HepG2 (cell line): ENCODE results near the gene DSCAM. TPM values are rescaled to one million over a fixed set of nuclear protein-coding genes. Genes with fewer than 3 reads are reported as not detected.

ENCODE experiments used
- ATAC-seq: fragments of 200-7000 bp; cut with Tn5 transposase; 3 replicates; pipeline ENCODE4 v1.9.1; 2020; ENCODE audit warnings: mild to moderate bottlenecking, moderate library complexity
- BruUV-seq: library from RNA; stranded (reverse); fragments of 400-500 nt; replicated peaks from 2 replicates; lab custom pipeline; 2021; lab: Mats Ljungman, UMichigan
- CTCF ChIA-PET: fragments of 300-600 bp; formaldehyde crosslinking; extraction: SDS; loops from one replicate; lab custom pipeline; 2021; ENCODE audit warnings: low total read pairs, inconsistent platforms, low intra/inter-chr PET ratio; lab: Yijun Ruan, JAX
- POLR2A ChIA-PET: fragments of 350-600 bp; sonication (Branson Sonifier 250); formaldehyde crosslinking; loops from one replicate; lab custom pipeline; 2020; ENCODE audit warnings: antibody characterized with exemption, inconsistent platforms; lab: Yijun Ruan, JAX
- DNase-seq: peaks from one replicate; pipeline ENCODE4 v3.0.0-alpha.2; 2015; ENCODE audit warnings: low spot score
- FAIRE-seq: peaks from 3 replicates; lab custom pipeline; 2011; peaks lifted over from hg19 to GRCh38; lab: Jason Lieb, UNC
- H2AFZ ChIP-seq: one replicate; pipeline ENCODE4 v1.6.1; 2011; ENCODE audit warnings: low read length, inconsistent platforms
- H3K27ac ChIP-seq: fragments of 300-600 bp; 3 replicates; pipeline ENCODE4 v1.8.0; 2011; ENCODE audit warnings: mixed run types, mild to moderate bottlenecking, mixed read lengths, low read length, inconsistent platforms; ENCODE audit not compliant: insufficient read depth; ENCODE audit errors: extremely low read length
- H3K27me3 ChIP-seq, 2 experiments: fragments of 200-600 bp in 1 of 2; 2 replicates in 1 of 2; 3 replicates in 1 of 2; pipeline versions ENCODE4 v1.6.0 to v1.8.0; 2011; ENCODE audit warnings: low read length in 2 of 2, mild to moderate bottlenecking in 2 of 2, moderate library complexity in 2 of 2, inconsistent platforms in 1 of 2; ENCODE audit not compliant: insufficient read depth in 2 of 2, control insufficient read depth in 1 of 2
- H3K36me3 ChIP-seq, 2 experiments: fragments of 200-600 bp in 1 of 2; replicated peaks in 1 of 2; 2 replicates in 1 of 2; 3 replicates in 1 of 2; pipeline versions ENCODE4 v1.5.1 to v1.8.0; 2011; ENCODE audit warnings: low read length in 2 of 2, inconsistent platforms in 1 of 2; ENCODE audit not compliant: insufficient read depth in 2 of 2, control insufficient read depth in 1 of 2
- H3K4me1 ChIP-seq: 2 replicates; pipeline ENCODE4 v1.5.1; 2012; ENCODE audit warnings: low read length, inconsistent platforms; ENCODE audit not compliant: insufficient read depth
- H3K4me2 ChIP-seq: 2 replicates; pipeline ENCODE4 v1.6.0; 2011; ENCODE audit warnings: low read depth, low read length, inconsistent platforms
- H3K4me3 ChIP-seq, 3 experiments: fragments of 200-600 bp in 1 of 3; sonication (generic), shearing (Covaris generic) in 1 of 3; replicated peaks in 1 of 3; 2 replicates each; pipeline ENCODE4 v1.5.1; 2011 to 2016; ENCODE audit warnings: low read length in 3 of 3, inconsistent platforms in 2 of 3, low read depth in 2 of 3, mild to moderate bottlenecking in 2 of 3, control low read depth in 1 of 3, mixed read lengths in 1 of 3; ENCODE audit not compliant: insufficient read depth in 1 of 3
- H3K79me2 ChIP-seq: one replicate; pipeline ENCODE4 v1.6.1; 2011; ENCODE audit warnings: low read length, inconsistent platforms; ENCODE audit not compliant: insufficient read depth
- H3K9ac ChIP-seq: 2 replicates; pipeline ENCODE4 v1.6.0; 2011; ENCODE audit warnings: mild to moderate bottlenecking, low read depth, low read length, inconsistent platforms; ENCODE audit not compliant: insufficient read depth
- H3K9me3 ChIP-seq: 2 replicates; pipeline ENCODE4 v1.5.1; 2012; ENCODE audit warnings: mild to moderate bottlenecking, low read length
- H4K20me1 ChIP-seq: 2 replicates; pipeline ENCODE4 v1.6.0; 2011; ENCODE audit warnings: inconsistent platforms, mild to moderate bottlenecking, low read length, moderate library complexity; ENCODE audit not compliant: insufficient read depth
- ARNT ChIP-seq: fragments of 450-650 bp; IDR thresholded peaks from 2 replicates; pipeline ENCODE4 v1.6.1; 2017
- CREM ChIP-seq, 2 experiments: sonication (generic) in 1 of 2; formaldehyde crosslinking in 1 of 2; IDR thresholded peaks; 2 replicates each; pipeline versions ENCODE4 v1.4.0 to v1.6.1; 2016 to 2020; ENCODE audit warnings: antibody characterized with exemption in 1 of 2, mild to moderate bottlenecking in 1 of 2, missing genetic modification reagents in 1 of 2
- HES4 ChIP-seq: sonication (generic); formaldehyde crosslinking; IDR thresholded peaks from 2 replicates; pipeline ENCODE4 v1.9.0; 2021; ENCODE audit warnings: mild to moderate bottlenecking, missing genetic modification reagents, borderline replicate concordance
- NFRKB ChIP-seq: fragments of 450-650 bp; IDR thresholded peaks from 2 replicates; pipeline ENCODE4 v1.6.1; 2017
- NKX3-1 ChIP-seq: sonication (generic); formaldehyde crosslinking; IDR thresholded peaks from 2 replicates; pipeline ENCODE4 v1.5.0; 2020; ENCODE audit warnings: missing genetic modification reagents
- POLR2G ChIP-seq: fragments of 200-400 bp; formaldehyde crosslinking; IDR thresholded peaks from 2 replicates; pipeline ENCODE4 v1.6.1; 2018; ENCODE audit warnings: mild to moderate bottlenecking, low read depth, low read length, moderate library complexity
- SRF ChIP-seq: IDR thresholded peaks from 2 replicates; pipeline ENCODE4 v1.6.1; 2011; ENCODE audit warnings: mild to moderate bottlenecking, low read depth, low read length, moderate library complexity
- ZC3H13 ChIP-seq: sonication (generic); formaldehyde crosslinking; IDR thresholded peaks from 2 replicates; pipeline ENCODE4 v1.8.1; 2023; ENCODE audit warnings: mild to moderate bottlenecking, missing genetic modification reagents, moderate library complexity
- ZNF274 ChIP-seq: sonication (generic); formaldehyde crosslinking; IDR thresholded peaks from 2 replicates; pipeline ENCODE4 v1.5.1; 2020; ENCODE audit warnings: mild to moderate bottlenecking, missing genetic modification reagents
- ZNF382 ChIP-seq: sonication (generic); formaldehyde crosslinking; IDR thresholded peaks from 2 replicates; pipeline ENCODE4 v1.5.0; 2020; ENCODE audit warnings: missing genetic modification reagents, mild to moderate bottlenecking, borderline replicate concordance
- ZNF564 ChIP-seq: sonication (generic); formaldehyde crosslinking; IDR thresholded peaks from 2 replicates; pipeline ENCODE4 v1.8.1; 2023; ENCODE audit warnings: mild to moderate bottlenecking, missing genetic modification reagents
- ZNF768 ChIP-seq: sonication (generic); formaldehyde crosslinking; IDR thresholded peaks from 2 replicates; pipeline ENCODE4 v1.4.0; 2020; ENCODE audit warnings: missing genetic modification reagents
- WGBS: methylation state at CpG from one replicate; pipeline ENCODE4 v1.1.6; 2017; ENCODE audit warnings: low lambda C conversion rate; 5-methylcytosine and 5-hydroxymethylcytosine counted together
- in situ Hi-C: cut with HindIII; loops from 2 replicates; pipeline ENCODE4 v1.10.0; 2017; ENCODE audit warnings: low pct_unique_long_range_greater_than_20kb; ENCODE audit not compliant: extremely low pct_ligation_motif_present
- intact Hi-C: fragments of 100-400 bp; cut with micrococcal nuclease; formaldehyde crosslinking; loops from one replicate; pipeline ENCODE4 v1.10.0; 2022; ENCODE audit not compliant: unreplicated experiment
- polyA plus RNA-seq, 8 experiments: library from polyadenylated mRNA; depleted of rRNA in 3 of 8; stranded (reverse) in 7 of 8; unstranded in 1 of 8; fragments of >200 nt; fragmentation: Illumina TruSeq in 4 of 8; extraction: Trizol in 4 of 8; gene quantifications; 2 replicates each; pipeline versions ENCODE4 v1.2.1 to v1.2.3, GENCODE V29; 2011 to 2016; ENCODE audit warnings: low read depth in 4 of 8, missing spikeins in 1 of 8, mixed read lengths in 1 of 8; ENCODE audit not compliant: insufficient read depth in 1 of 8
- total RNA-seq, 5 experiments: library from RNA; depleted of rRNA; stranded (reverse); fragments of >200 nt; fragmentation: Illumina TruSeq; extraction: Trizol; gene quantifications; 2 replicates each; pipeline ENCODE4 v1.2.3, GENCODE V29; 2016; ENCODE audit warnings: low read depth in 1 of 5
- TF ChIP-seq, protein P1 (sequence below): sonication (generic); formaldehyde crosslinking; IDR thresholded peaks from 2 replicates; pipeline ENCODE4 v1.4.0; 2020; ENCODE audit warnings: low read depth, missing genetic modification reagents
- TF ChIP-seq, protein P2 (sequence below): sonication (generic); formaldehyde crosslinking; conservative IDR thresholded peaks from 2 replicates; pipeline ENCODE4 v1.8.0; 2022; ENCODE audit warnings: low read depth, missing genetic modification reagents

The DSCAM gene
- total and polyA plus RNA-seq, 2 of the 13 experiments (the other 11 are each of a cell fraction or from before 2014, with no cell fraction given), result not detected

DNA sequence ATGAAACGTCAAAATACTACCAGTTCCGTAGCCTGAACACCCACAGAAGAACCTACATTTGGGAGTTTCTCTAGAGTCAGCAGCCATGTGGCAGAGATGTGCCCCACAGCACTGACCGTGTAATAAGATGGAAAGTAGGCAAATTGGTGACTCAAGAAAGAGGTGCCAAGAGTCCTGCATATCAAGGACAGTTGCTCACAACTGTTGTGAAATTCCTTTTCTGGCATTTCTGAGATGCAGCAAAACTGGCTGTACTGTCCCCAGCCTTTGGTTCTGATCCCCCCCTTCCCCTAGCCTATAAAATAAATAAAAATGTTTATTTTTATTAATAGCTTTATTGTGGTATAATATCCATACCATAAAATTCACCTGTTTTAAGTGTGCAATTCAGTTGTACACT lies 655.8 kb downstream of the DSCAM start:
- ChIA-PET CTCF (no interaction called here), POLR2A (no interaction called here)
- DNase-seq (no peak), ATAC-seq (no peak), FAIRE-seq (no peak)
- Histone ChIP-seq H3K9me3 (peaks cover 96% of the 10 kb centered on the region), H2AFZ (no peak overlapping the region), H3K27me3 (no peaks in the 10 kb centered on the region; a peak in 1 of 5 replicates), H3K4me3 (no peak overlapping the region), H3K9ac (no peak overlapping the region), H3K36me3 (no peaks in the 10 kb centered on the region), H3K4me1 (no peaks in the 10 kb centered on the region), H4K20me1 (no peaks in the 10 kb centered on the region), H3K27ac (no peak overlapping the region), H3K79me2 (no peaks in the 10 kb centered on the region), H3K4me2 (no peak overlapping the region)
- 15% methylated on average over 3 of the region's 3 CpGs for WGBS
- intact Hi-C loops, result no loop called here
- BruUV-seq, result no TSS peak
- in situ Hi-C loops, result no loop called here
- TF ChIP-seq NFRKB (no peak), ZC3H13 (CRISPR knock-in tag) (no peak), HES4 (CRISPR knock-in tag) (no peak), SRF (no peak)

DNA sequence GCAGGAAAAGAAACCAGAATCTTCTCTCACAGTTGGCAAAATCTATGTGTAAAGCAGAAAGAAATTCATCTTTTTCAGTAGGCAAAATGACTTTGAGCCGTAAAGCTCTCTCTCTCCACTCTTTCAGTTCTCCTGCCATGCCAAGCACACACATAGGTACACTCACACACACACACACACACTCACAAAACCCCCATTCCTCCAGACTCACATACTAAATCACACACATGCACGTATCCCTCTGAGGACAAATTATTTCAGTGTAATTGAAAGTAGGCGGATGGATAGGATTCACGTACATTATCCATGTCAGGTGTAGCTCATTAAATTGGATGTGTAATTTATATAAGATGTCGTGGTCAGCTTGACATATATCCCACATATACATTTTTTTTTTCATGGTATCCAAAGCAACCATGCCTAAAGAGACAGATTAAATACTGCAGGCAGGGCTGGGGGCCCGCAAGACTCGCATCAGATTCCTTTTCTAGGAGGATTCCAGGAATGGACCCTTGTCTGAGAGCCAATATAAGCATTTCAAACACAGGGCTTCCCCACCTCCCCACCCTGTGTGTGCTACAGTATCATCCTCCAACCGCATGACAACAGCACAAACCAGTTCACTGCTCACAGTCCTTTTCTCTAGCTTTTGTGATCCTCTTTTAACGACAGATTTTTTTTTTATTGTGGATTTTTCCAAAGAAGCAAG lies 658.9 kb downstream of the DSCAM start:
- BruUV-seq, result no TSS peak
- Histone ChIP-seq H3K79me2 (no peaks in the 10 kb centered on the region), H3K36me3 (no peaks in the 10 kb centered on the region), H3K4me2 (no peak overlapping the region), H3K4me1 (no peaks in the 10 kb centered on the region), H3K9ac (no peak overlapping the region), H3K9me3 (peaks cover 96% of the 10 kb centered on the region), H3K27ac (no peak overlapping the region), H3K4me3 (no peak overlapping the region), H4K20me1 (no peaks in the 10 kb centered on the region), H3K27me3 (no peaks in the 10 kb centered on the region; a peak in 1 of 5 replicates), H2AFZ (no peak overlapping the region)
- POLR2A ChIA-PET, result no interaction called here
- intact Hi-C loops (no loop called here), in situ Hi-C loops (no loop called here)
- 12% methylated on average over 9 of the region's 9 CpGs for WGBS
- ATAC-seq, result no peak
- no peak for FAIRE-seq
- CTCF ChIA-PET, result no interaction called here
- no peak for DNase-seq
- TF ChIP-seq, protein P1, sequence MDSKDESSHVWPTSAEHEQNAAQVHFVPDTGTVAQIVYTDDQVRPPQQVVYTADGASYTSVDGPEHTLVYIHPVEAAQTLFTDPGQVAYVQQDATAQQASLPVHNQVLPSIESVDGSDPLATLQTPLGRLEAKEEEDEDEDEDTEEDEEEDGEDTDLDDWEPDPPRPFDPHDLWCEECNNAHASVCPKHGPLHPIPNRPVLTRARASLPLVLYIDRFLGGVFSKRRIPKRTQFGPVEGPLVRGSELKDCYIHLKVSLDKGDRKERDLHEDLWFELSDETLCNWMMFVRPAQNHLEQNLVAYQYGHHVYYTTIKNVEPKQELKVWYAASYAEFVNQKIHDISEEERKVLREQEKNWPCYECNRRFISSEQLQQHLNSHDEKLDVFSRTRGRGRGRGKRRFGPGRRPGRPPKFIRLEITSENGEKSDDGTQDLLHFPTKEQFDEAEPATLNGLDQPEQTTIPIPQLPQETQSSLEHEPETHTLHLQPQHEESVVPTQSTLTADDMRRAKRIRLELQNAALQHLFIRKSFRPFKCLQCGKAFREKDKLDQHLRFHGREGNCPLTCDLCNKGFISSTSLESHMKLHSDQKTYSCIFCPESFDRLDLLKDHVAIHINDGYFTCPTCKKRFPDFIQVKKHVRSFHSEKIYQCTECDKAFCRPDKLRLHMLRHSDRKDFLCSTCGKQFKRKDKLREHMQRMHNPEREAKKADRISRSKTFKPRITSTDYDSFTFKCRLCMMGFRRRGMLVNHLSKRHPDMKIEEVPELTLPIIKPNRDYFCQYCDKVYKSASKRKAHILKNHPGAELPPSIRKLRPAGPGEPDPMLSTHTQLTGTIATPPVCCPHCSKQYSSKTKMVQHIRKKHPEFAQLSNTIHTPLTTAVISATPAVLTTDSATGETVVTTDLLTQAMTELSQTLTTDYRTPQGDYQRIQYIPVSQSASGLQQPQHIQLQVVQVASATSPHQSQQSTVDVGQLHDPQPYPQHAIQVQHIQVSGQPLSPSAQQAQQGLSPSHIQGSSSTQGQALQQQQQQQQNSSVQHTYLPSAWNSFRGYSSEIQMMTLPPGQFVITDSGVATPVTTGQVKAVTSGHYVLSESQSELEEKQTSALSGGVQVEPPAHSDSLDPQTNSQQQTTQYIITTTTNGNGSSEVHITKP (CRISPR knock-in tag), result no peak
- TF ChIP-seq ZNF768 (CRISPR knock-in tag) (no peak), ZNF382 (no peak), ZNF274 (no peak), ZNF564 (CRISPR knock-in tag) (no peak), CREM (IDR thresholded peaks at IDR 0.05) (no peak), CREM (CRISPR knock-in tag; IDR thresholded peaks at IDR 0.05) (no peak), POLR2G (no peak), NKX3-1 (no peak), ARNT (no peak)
- TF ChIP-seq, protein P2, sequence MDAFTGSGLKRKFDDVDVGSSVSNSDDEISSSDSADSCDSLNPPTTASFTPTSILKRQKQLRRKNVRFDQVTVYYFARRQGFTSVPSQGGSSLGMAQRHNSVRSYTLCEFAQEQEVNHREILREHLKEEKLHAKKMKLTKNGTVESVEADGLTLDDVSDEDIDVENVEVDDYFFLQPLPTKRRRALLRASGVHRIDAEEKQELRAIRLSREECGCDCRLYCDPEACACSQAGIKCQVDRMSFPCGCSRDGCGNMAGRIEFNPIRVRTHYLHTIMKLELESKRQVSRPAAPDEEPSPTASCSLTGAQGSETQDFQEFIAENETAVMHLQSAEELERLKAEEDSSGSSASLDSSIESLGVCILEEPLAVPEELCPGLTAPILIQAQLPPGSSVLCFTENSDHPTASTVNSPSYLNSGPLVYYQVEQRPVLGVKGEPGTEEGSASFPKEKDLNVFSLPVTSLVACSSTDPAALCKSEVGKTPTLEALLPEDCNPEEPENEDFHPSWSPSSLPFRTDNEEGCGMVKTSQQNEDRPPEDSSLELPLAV (CRISPR knock-in tag), result no peak
